ENCODE results near the gene ZSCAN25. TPM values are rescaled to one million over a fixed set of nuclear protein-coding genes. Genes with fewer than 3 reads are reported as not detected.

ZSCAN25 gene
- polyA plus RNA-seq, 1 donor from 2014 or later = 12.2 TPM

DNA sequence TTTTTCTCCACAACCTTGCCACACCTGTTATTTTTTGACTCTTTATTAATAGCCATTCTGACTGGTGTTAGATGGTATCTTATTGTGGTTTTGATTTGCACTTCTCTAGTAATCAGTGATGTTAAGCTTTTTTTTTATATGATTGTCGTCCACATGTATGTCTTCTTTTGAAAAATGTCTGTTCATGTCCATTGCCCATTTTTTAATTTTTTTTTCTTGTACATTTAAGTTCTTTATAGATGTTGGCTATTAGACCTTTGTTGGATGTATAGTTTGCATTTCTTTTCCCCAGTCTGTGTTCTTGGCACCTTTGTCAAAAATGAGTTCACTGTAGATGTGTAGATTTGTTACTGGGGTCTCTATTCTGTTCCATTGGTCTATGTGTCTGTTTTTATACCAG, 28.8 kb downstream of the ZSCAN25 start:
- H3K27ac ChIP-seq (ENCODE audit: low read length) = no peak overlapping the region
- H3K9me2 ChIP-seq (ENCODE audit: insufficient read depth, low read length) = no peaks in the 10 kb centered on the region
- H4K20me1 ChIP-seq (ENCODE audit: insufficient read depth) = no peaks in the 10 kb centered on the region
- no peak overlapping the region for H3K4me3 ChIP-seq (ENCODE audit: low read length)
- no peak overlapping the region for H2AFZ ChIP-seq (ENCODE audit: low read depth, low read length)
- H3K9me3 ChIP-seq (ENCODE audit: low read length) = no peaks in the 10 kb centered on the region
- no peak overlapping the region for H3K4me2 ChIP-seq (ENCODE audit: low read length)
- H3F3A ChIP-seq (ENCODE audit: insufficient read depth, low read length, poor library complexity, severe bottlenecking) = no peaks in the 10 kb centered on the region
- no peaks in the 10 kb centered on the region for H3K27me3 ChIP-seq (ENCODE audit: insufficient read depth, low read depth, low read length)
- TF ChIP-seq, protein P1, sequence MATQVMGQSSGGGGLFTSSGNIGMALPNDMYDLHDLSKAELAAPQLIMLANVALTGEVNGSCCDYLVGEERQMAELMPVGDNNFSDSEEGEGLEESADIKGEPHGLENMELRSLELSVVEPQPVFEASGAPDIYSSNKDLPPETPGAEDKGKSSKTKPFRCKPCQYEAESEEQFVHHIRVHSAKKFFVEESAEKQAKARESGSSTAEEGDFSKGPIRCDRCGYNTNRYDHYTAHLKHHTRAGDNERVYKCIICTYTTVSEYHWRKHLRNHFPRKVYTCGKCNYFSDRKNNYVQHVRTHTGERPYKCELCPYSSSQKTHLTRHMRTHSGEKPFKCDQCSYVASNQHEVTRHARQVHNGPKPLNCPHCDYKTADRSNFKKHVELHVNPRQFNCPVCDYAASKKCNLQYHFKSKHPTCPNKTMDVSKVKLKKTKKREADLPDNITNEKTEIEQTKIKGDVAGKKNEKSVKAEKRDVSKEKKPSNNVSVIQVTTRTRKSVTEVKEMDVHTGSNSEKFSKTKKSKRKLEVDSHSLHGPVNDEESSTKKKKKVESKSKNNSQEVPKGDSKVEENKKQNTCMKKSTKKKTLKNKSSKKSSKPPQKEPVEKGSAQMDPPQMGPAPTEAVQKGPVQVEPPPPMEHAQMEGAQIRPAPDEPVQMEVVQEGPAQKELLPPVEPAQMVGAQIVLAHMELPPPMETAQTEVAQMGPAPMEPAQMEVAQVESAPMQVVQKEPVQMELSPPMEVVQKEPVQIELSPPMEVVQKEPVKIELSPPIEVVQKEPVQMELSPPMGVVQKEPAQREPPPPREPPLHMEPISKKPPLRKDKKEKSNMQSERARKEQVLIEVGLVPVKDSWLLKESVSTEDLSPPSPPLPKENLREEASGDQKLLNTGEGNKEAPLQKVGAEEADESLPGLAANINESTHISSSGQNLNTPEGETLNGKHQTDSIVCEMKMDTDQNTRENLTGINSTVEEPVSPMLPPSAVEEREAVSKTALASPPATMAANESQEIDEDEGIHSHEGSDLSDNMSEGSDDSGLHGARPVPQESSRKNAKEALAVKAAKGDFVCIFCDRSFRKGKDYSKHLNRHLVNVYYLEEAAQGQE (IDR thresholded peaks at IDR 0.05; ENCODE audit: borderline replicate concordance) = no peak
- TF ChIP-seq, protein P2, sequence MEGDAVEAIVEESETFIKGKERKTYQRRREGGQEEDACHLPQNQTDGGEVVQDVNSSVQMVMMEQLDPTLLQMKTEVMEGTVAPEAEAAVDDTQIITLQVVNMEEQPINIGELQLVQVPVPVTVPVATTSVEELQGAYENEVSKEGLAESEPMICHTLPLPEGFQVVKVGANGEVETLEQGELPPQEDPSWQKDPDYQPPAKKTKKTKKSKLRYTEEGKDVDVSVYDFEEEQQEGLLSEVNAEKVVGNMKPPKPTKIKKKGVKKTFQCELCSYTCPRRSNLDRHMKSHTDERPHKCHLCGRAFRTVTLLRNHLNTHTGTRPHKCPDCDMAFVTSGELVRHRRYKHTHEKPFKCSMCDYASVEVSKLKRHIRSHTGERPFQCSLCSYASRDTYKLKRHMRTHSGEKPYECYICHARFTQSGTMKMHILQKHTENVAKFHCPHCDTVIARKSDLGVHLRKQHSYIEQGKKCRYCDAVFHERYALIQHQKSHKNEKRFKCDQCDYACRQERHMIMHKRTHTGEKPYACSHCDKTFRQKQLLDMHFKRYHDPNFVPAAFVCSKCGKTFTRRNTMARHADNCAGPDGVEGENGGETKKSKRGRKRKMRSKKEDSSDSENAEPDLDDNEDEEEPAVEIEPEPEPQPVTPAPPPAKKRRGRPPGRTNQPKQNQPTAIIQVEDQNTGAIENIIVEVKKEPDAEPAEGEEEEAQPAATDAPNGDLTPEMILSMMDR (IDR thresholded peaks at IDR 0.05; ENCODE audit: poor library complexity, severe bottlenecking) = no peak
- TF ChIP-seq RAD21 (conservative IDR thresholded peaks at IDR 0.05) = no peak
- H3K36me3 ChIP-seq (ENCODE audit: insufficient read depth, low read length) = no peaks in the 10 kb centered on the region
- H3K9ac ChIP-seq (ENCODE audit: low read length) = no peak overlapping the region
- H3K79me2 ChIP-seq (replicated peaks; ENCODE audit: insufficient read depth, low read length) = no peaks in the 10 kb centered on the region

DNA sequence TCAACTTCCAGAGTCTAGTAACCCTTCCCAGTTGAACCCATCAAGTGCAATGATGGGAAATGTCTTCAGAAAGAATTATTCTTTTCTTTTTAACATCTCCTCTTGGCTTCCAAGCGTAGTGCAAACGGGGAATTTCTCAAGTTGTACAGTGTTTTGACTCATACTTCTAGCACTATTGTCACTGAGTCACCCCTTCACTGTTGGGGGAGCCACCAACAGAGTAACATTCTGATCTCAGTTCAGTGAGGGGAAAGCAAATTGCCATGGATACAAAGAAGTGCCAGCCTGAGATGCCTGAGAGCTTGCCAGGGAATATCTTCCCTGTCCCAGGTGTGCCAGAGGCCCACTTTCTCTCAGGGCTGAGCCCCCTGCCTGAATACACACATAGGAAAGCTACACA, 32.1 kb downstream of the ZSCAN25 start:
- Histone ChIP-seq H3K9ac (ENCODE audit: low read length) (no peak overlapping the region), H3K9me2 (ENCODE audit: insufficient read depth, low read length) (no peaks in the 10 kb centered on the region), H3K27me3 (ENCODE audit: insufficient read depth, low read depth, low read length) (no peaks in the 10 kb centered on the region), H3K79me2 (replicated peaks; ENCODE audit: insufficient read depth, low read length) (no peaks in the 10 kb centered on the region), H3K36me3 (ENCODE audit: insufficient read depth, low read length) (no peaks in the 10 kb centered on the region), H3K4me3 (ENCODE audit: low read length) (no peak overlapping the region), H3K27ac (ENCODE audit: low read length) (no peak overlapping the region), H3K9me3 (ENCODE audit: low read length) (no peaks in the 10 kb centered on the region), H3F3A (ENCODE audit: insufficient read depth, low read length, poor library complexity, severe bottlenecking) (no peaks in the 10 kb centered on the region), H2AFZ (ENCODE audit: low read depth, low read length) (no peak overlapping the region), H4K20me1 (ENCODE audit: insufficient read depth) (no peaks in the 10 kb centered on the region), H3K4me2 (ENCODE audit: low read length) (no peak overlapping the region)
- TF ChIP-seq SMC3 (conservative IDR thresholded peaks at IDR 0.05; ENCODE audit: poor library complexity) = no peak
- no peak for TF ChIP-seq MXI1 (conservative IDR thresholded peaks at IDR 0.05; ENCODE audit: poor library complexity, severe bottlenecking)
- TF ChIP-seq POLR2AphosphoS5 (IDR thresholded peaks at IDR 0.05) = no peak
- no peak for TF ChIP-seq TAF1 (IDR thresholded peaks at IDR 0.05; ENCODE audit: low read depth)
- TF ChIP-seq, protein P1 (IDR thresholded peaks at IDR 0.05; ENCODE audit: borderline replicate concordance) = no peak
- TF ChIP-seq, protein P2 (IDR thresholded peaks at IDR 0.05; ENCODE audit: poor library complexity, severe bottlenecking) = no peak
- TF ChIP-seq EZH2 (IDR thresholded peaks at IDR 0.05; ENCODE audit: borderline replicate concordance, insufficient read depth, low read length, poor library complexity, severe bottlenecking) = no peak
- no peak for TF ChIP-seq EP300 (conservative IDR thresholded peaks at IDR 0.05; ENCODE audit: poor library complexity, severe bottlenecking)
- no peak for TF ChIP-seq RAD21 (conservative IDR thresholded peaks at IDR 0.05)

Data from neural cell (in vitro differentiated cells).